Endodermal cell (in vitro differentiated cells): ENCODE data around the gene HS6ST2. TPM values are rescaled to one million over a fixed set of nuclear protein-coding genes. Genes with fewer than 3 reads are reported as not detected.
"Not testable (repeated sequence)": the region's sequence is repeated elsewhere in the genome, so short reads cannot be mapped to it uniquely, and the experiment has no call there.

Experiments used
- DNase-seq: peaks from one replicate; pipeline ENCODE4 v3.0.0-alpha.2; 2017
- H3K27ac ChIP-seq: 2 replicates; pipeline ENCODE4 v1.5.1; 2013; ENCODE audit warnings: mild to moderate bottlenecking, low read depth, low read length, moderate library complexity
- H3K27me3 ChIP-seq: 2 replicates; pipeline ENCODE4 v1.6.1; 2013; ENCODE audit warnings: mild to moderate bottlenecking, low read length, moderate library complexity; ENCODE audit not compliant: insufficient read depth, control insufficient read depth, poor library complexity, severe bottlenecking
- H3K36me3 ChIP-seq: 2 replicates; pipeline ENCODE4 v1.7.0; 2013; ENCODE audit warnings: mild to moderate bottlenecking, low read length, moderate library complexity; ENCODE audit not compliant: control insufficient read depth, insufficient read depth
- H3K4me1 ChIP-seq: one replicate; pipeline ENCODE4 v1.7.0; 2013; ENCODE audit warnings: low read length; ENCODE audit not compliant: control insufficient read depth, insufficient read depth
- H3K4me3 ChIP-seq: 2 replicates; pipeline ENCODE4 v1.5.1; 2013; ENCODE audit warnings: mild to moderate bottlenecking, low read length, moderate library complexity
- H3K9ac ChIP-seq: 2 replicates; pipeline ENCODE4 v1.6.1; 2013; ENCODE audit warnings: mild to moderate bottlenecking, low read length, moderate library complexity; ENCODE audit not compliant: poor library complexity, severe bottlenecking; ENCODE audit errors: extremely low read depth
- H3K9me3 ChIP-seq: 2 replicates; pipeline ENCODE4 v1.6.1; 2013; ENCODE audit warnings: mild to moderate bottlenecking, low read length, moderate library complexity; ENCODE audit not compliant: control insufficient read depth
- H3K27ac Mint-ChIP-seq: 2 replicates; pipeline ENCODE4 v1.8.0; 2020; ENCODE audit warnings: mixed read lengths
- H3K27me3 Mint-ChIP-seq: 2 replicates; pipeline ENCODE4 v1.8.0; 2021; ENCODE audit warnings: mild to moderate bottlenecking, mixed read lengths; ENCODE audit not compliant: insufficient read depth
- H3K36me3 Mint-ChIP-seq: 2 replicates; pipeline ENCODE4 v1.8.0; 2020; ENCODE audit warnings: low read depth, mixed read lengths
- H3K4me1 Mint-ChIP-seq: 2 replicates; pipeline ENCODE4 v1.8.0; 2020; ENCODE audit warnings: mixed read lengths
- H3K4me3 Mint-ChIP-seq: 2 replicates; pipeline ENCODE4 v1.8.0; 2020; ENCODE audit warnings: mild to moderate bottlenecking, moderate library complexity, mixed read lengths
- H3K9me3 Mint-ChIP-seq: 2 replicates; pipeline ENCODE4 v1.8.0; 2020; ENCODE audit warnings: mild to moderate bottlenecking, mixed read lengths
- CTCF ChIP-seq: fragments of 200-600 bp; sonication (generic); conservative IDR thresholded peaks from 2 replicates; pipeline ENCODE4 v1.5.0; 2021; ENCODE audit warnings: antibody characterized with exemption, mild to moderate bottlenecking
- WGBS, 2 experiments: methylation state at CpG; one replicate each; pipeline versions ENCODE4 v1.1.5 to v1.1.7; 2013; ENCODE audit warnings: missing lambda C conversion rate in 2 of 2, mixed read lengths in 1 of 2; ENCODE audit not compliant: insufficient coverage in 1 of 2, insufficient read length in 1 of 2; 5-methylcytosine and 5-hydroxymethylcytosine counted together
- total RNA-seq, 2 donors: library from RNA; stranded (reverse); fragmentation: NEBNext Ultra II Directional in 1 of 2; extraction: Animal tissue kit (Norgen Biotek cat#: 25700) in 1 of 2; gene quantifications; 2 replicates in 1 of 2; 3 replicates in 1 of 2; pipeline ENCODE4 v1.2.1, GENCODE V29; 2021

HS6ST2 gene
- total RNA-seq, 2 donors from 2014 or later, result 4.1 to 19.4 TPM

- Mint-ChIP-seq H3K27ac (no peak overlapping the region), H3K4me3 (no peak overlapping the region), H3K36me3 (peaks cover 3% of the 10 kb centered on the region), H3K4me1 (peaks cover 11% of the 10 kb centered on the region), H3K27me3 (peaks cover 3% of the 10 kb centered on the region), H3K9me3 (peaks cover 20% of the 10 kb centered on the region)
- H3K9ac ChIP-seq, result no peak overlapping the region
- H3K9me3 ChIP-seq, result no peaks in the 10 kb centered on the region
- H3K4me1 ChIP-seq, result no peaks in the 10 kb centered on the region
- no peak overlapping the region for H3K4me3 ChIP-seq
- DNase-seq, result peak; percentile 58
- no peak overlapping the region for H3K27ac ChIP-seq
- WGBS, 2 experiments, result 41% methylated on average over 3 of the region's 4 CpGs; no CpG with 5 or more reads in 1 of the 2 experiments
- no peaks in the 10 kb centered on the region for H3K27me3 ChIP-seq
- H3K36me3 ChIP-seq, result no peaks in the 10 kb centered on the region
- peak; percentile 90 for TF ChIP-seq CTCF
Measured at GRCh38 chrX:132948648-132949260, 9.7 kb downstream of the HS6ST2 start.

GRCh38 chrX:132945055-132945599, 13.3 kb downstream of the HS6ST2 start:
- Mint-ChIP-seq H3K4me1 (peaks cover 11% of the 10 kb centered on the region), H3K9me3 (peaks cover 20% of the 10 kb centered on the region)
- not testable (repeated sequence) for H3K27ac Mint-ChIP-seq, H3K4me3 Mint-ChIP-seq, H3K27ac ChIP-seq, DNase-seq, H3K36me3 ChIP-seq, H3K36me3 Mint-ChIP-seq, H3K9ac ChIP-seq, H3K27me3 Mint-ChIP-seq, H3K27me3 ChIP-seq, H3K4me1 ChIP-seq, H3K9me3 ChIP-seq, H3K4me3 ChIP-seq
- WGBS, 2 experiments, result 94% methylated on average over 3 of the region's 4 CpGs; no CpG with 5 or more reads in 1 of the 2 experiments

- Mint-ChIP-seq H3K27ac (peak overlapping the region; percentile 74), H3K27me3 (peaks cover 3% of the 10 kb centered on the region), H3K4me3 (no peak overlapping the region), H3K9me3 (peaks cover 23% of the 10 kb centered on the region), H3K4me1 (peaks cover 15% of the 10 kb centered on the region), H3K36me3 (peaks cover 6% of the 10 kb centered on the region)
- no peak overlapping the region for H3K27ac ChIP-seq
- no peaks in the 10 kb centered on the region for H3K36me3 ChIP-seq
- H3K4me3 ChIP-seq, result no peak overlapping the region
- peak; percentile 75 for TF ChIP-seq CTCF
- H3K9ac ChIP-seq, result no peak overlapping the region
- H3K4me1 ChIP-seq, result no peaks in the 10 kb centered on the region
- no peaks in the 10 kb centered on the region for H3K27me3 ChIP-seq
- no peak for DNase-seq
- no peaks in the 10 kb centered on the region for H3K9me3 ChIP-seq
- WGBS, 2 experiments, result 29 to 74% methylated on average over 1 to 4 of the region's 4 CpGs
Measured at GRCh38 chrX:132940727-132941327, 17.6 kb downstream of the HS6ST2 start.
